NCI-H1105 (cell line): ENCODE data around the gene RBM19.
"Not testable (repeated sequence)": the region's sequence is repeated elsewhere in the genome, so short reads cannot be mapped to it uniquely, and the experiment has no call there.

ENCODE experiments used
- DNase-seq: peaks from one replicate; lab custom pipeline; 2025; lab: John Stamatoyannopoulos, UW

The RBM19 gene, protein sequence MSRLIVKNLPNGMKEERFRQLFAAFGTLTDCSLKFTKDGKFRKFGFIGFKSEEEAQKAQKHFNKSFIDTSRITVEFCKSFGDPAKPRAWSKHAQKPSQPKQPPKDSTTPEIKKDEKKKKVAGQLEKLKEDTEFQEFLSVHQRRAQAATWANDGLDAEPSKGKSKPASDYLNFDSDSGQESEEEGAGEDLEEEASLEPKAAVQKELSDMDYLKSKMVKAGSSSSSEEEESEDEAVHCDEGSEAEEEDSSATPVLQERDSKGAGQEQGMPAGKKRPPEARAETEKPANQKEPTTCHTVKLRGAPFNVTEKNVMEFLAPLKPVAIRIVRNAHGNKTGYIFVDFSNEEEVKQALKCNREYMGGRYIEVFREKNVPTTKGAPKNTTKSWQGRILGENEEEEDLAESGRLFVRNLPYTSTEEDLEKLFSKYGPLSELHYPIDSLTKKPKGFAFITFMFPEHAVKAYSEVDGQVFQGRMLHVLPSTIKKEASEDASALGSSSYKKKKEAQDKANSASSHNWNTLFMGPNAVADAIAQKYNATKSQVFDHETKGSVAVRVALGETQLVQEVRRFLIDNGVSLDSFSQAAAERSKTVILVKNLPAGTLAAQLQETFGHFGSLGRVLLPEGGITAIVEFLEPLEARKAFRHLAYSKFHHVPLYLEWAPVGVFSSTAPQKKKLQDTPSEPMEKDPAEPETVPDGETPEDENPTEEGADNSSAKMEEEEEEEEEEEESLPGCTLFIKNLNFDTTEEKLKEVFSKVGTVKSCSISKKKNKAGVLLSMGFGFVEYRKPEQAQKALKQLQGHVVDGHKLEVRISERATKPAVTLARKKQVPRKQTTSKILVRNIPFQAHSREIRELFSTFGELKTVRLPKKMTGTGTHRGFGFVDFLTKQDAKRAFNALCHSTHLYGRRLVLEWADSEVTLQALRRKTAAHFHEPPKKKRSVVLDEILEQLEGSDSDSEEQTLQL

DNA sequence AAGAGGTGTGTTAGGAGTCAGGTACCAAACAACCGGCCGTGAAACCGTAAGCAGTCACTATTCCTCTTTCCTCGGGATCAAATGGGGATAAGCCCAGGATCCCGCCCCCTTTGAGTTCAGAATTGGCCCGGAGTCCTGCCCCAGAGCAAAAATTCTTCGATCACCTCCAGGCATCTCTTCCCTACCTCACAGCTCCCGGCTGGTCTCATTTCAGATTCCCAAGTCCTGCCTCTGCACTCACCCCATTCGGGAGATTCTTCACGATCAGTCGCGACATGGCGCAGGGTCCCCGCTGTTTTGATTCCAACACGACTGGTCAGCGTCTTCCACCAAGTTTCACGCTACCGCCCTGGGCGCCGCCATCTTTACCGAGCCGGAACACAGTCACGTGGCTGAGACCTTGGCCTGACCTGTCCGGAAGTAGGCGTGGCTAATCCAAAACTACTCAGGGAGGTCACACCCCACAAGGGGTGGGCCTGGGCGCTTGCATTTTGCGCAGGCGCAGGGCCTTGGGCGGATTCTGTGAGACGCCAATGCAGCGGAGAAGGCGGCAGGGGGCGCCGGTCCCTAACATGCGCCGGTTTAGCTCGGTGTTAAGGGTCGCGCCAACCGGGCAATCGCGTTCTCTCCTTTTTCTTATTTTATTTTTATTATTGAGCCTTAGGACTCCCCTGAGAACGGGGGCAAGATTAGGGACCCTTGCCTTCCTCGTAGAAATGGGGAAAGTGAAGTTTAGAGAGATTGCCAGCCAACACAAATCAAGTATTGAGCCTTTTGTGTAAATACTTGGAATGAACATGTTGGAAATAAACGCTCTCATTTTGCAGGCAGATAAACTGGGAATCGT lies at the start of gene RBM19:
TSS of gene RBM19 (minus strand) at position 375 of the 847 bp plus-strand sequence. CDS start at position 277, 98 bp downstream.
- DNase-seq = peak; percentile 99

DNA sequence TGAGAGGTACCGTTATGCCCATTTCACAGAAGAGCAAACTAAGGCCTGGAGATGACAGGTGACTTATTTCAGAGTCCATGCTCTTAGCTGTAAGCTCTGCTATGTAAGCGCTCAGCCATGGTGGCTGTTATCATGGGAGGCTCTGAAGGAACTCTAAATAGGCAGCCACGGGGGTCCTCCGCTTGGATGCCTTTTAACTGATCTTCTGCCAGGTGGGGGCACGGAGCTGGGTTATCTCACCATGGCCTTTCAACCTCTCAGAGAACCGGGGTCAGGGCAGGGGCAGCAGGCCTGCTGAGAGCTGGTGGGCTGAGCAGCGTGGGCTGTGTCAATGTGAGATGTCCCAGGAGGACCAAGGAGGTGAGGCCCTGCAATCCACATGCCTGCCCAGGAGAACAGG lies 49.7 kb upstream of the RBM19 start:
- no peak for DNase-seq

DNA sequence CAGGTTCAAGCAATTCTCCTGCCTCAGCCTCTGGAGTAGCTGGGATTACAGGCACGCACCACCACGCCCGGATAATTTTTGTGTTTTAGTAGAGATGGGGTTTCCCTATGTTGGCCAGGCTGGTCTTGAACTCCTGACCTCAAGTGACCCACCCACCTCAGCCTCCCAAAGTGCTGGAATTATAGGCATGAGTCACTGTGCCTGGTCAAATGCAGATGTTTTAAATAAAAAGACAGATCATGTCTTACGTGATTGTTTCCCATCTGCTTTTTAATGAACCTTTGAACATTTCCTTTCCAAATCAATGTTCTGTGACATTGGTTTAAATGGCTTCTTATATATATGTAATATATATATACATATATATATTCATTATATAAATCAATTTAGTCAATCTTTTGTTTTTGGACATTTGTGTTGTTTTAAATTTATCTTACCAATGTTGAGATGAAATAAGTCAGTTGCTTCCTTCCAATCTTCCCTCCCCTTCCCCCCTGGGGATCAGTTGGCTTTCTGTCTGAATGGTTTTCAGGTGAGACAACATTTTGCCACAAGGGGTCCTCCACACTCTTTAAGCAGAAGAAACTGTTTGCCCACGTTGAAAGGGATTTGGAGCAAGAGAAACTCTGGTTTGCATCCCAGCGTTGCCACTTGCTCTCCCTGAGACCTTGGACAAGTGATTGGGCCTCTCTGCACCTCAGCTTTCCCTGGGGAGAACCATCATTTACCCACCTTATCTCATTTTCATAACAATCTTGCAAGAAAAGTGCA lies 47.6 kb upstream of the RBM19 start:
- DNase-seq = peak; percentile 60

DNA sequence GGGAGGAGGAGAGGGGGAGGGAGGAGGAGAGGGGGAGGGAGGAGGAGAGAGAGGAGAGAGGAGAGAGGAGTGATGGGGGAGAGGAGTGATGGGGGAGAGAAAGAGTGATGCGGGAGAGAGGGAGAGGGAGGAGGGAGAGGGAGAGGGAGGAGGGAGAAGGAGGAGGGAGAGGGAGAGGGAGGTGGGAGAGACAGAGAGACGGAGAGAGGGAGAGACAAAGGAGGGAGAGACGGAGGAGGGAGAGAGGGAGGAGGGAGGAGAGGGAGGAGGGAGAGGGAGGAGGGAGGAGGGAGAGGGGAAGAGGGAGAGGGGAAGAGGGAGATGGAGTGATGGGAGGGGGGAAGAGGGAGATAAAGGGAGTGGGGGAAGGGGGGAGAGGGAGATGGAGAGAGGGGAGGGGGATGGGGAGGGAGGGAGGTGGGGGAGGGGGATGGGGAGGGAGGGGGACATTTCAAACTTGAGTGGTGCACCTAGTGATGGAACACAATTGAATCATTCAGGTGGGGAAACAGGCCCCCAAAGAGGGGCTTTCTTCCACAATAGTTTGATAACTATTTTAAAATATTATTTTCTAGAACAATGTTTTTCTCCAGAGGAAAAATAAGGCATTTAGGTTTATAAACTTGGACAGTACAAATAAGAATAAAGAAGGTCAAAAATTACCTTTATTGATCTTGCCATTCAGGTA lies 46.8 kb upstream of the RBM19 start:
- DNase-seq = no peak

DNA sequence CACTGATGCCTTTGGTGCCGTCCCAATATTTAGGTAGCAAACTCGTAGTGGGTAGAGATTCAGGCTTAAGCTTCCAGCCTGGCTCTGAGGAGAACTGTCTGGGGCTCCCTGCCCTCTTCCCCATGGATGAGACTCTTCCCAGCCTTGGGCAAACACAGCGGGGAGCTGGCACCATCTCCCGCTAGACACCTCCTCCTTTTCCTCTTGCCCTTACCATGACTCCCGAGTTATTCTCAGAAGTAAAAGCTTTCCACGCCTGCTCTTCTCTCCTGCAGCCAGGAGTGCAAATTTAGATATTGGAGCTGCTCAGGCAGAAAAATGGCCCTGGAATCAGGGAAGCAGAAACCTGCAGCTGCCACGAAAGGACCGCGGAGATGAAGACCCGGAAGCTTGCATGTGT lies 45.6 kb upstream of the RBM19 start:
- DNase-seq = no peak

DNA sequence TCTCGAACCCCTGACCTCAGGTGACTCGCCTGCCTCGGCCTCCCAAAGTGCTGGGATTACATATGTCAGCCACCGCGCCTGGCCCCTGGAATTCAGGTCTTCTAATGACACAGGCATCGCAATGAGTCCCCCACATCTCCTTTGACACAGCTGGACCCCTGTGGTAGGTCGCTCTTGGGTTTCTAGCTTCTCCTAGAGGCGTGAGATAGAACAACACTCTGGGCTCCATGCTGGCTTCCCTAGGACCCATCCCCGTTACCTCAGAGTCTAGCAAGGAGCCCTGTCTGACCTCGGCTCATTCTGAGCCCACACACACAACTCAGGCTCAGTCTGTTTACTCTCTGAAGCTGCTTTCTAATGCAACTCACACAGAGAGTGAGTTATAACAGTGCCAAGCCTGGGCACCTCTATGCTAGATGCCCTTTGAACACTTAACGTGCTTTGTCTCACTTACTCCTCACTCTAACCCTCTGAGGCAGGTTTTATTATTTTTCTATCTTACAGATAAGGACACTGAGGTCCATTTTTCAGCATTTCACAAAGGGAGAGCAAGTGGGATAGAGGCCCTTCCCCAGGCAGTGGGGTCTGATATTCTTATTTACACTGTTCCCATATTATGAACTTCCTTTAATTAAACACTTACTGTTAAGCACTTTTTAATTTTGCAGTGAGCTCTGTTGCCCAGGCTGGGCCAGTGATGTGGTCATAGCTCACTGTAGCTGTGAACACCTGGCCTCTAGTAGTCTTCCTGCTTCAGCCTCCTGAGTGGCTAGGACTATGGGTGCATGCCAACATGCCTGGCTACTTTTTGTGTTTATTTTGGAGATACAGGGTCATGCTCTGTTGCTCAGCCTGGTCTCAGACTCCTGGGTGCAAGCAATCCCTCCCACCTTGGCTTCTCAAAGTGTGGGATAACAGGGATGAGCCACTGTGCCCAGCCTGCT lies 40.6 kb upstream of the RBM19 start:
- DNase-seq = no peak

DNA sequence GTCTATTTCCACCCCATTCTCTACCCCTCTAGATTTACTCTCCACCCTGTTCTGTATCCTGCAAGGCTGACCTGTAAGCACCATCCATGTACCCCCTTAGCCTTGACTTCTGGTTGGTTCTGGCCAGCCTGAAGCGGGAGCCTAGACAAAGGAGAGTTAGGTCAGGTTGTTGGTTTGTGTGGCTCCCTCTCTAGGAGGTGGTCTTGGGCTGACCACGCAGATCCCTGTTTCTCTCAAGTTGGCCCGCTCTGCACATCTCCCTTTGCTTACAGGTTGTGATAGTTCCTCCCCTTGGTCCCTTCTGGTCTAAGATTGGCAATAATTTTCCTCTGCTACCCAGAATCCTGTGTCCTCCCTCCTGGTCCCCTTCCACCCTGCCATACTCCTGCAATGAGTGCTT lies 38.3 kb upstream of the RBM19 start:
- DNase-seq = no peak

DNA sequence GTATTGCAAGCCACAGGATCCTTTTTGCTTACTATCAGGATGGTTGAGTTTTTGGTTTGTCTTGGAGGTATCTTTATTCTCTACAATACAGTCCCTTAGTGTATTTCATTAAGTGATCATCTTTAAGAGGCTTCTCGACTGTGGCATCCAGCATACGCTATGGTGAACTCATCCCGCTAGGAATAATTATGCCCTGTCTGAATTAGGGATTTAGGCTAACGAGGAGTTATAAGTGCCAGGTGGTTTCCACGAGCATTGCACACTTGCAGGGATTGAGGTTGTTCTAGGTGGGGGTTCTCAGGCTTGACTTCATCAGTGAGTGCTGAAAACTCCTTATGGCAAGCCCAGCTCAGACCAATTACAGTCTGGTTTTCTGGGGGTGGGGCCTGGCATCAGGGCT lies 37.2 kb upstream of the RBM19 start:
- peak; percentile 17 for DNase-seq

DNA sequence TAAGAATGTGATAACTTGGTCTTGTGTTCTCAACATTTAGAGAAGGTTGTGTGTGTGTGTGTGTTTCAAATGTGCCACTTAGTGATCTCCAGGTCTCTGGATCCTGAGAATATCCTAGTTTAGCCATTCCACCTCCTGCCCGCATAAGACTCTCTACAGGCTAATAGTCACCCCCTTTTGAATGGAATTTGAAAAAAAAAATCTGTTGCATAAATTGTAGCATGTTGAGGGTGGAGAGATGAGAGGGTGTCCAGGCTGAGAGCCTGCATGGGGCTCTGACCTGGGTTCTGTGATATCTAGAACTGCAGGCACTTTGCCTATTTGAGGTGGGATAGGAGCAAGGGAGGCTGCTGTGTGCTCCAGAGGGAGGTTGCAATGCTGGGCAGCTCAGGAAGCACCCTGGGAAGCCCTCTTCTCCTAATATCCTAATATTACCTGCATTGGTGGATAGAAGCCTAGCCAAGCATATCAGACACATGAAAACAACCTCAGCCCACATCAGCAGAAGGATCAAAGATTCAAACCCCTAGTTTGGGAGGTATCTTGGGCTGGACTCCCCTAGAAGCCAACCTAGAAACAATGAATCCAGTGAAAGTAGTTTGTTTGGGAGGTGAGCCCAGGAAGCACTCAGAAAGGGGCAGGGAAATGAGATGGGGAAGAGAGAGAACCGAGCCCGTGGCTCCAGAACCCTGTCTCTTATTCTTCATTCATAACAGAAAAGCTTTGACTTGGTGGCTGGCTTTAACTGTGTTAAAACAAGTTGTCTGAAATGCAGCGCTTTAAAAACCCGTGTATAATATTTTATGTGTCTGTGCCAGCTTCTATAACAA lies 35.6 kb upstream of the RBM19 start:
- DNase-seq = no peak

DNA sequence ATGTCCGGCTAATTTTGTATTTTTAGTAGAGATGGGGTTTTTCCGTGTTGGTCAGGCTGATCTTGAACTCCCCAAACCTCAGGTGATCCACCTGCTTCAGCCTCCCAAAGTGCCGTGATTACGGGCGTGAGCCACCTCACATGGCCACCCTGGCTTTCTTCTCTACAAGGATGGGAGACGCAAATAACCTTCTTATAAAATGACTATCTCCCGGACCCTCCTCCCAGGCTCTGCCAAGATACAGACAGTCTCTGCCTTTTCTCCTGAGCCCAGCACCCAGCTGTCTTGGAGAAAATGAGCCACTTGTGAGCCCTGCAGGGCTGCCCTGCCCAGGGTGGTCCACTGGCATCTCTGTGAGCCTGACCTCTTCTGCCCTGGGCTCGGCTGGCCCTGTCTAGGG lies 34.7 kb upstream of the RBM19 start:
- DNase-seq = no peak

DNA sequence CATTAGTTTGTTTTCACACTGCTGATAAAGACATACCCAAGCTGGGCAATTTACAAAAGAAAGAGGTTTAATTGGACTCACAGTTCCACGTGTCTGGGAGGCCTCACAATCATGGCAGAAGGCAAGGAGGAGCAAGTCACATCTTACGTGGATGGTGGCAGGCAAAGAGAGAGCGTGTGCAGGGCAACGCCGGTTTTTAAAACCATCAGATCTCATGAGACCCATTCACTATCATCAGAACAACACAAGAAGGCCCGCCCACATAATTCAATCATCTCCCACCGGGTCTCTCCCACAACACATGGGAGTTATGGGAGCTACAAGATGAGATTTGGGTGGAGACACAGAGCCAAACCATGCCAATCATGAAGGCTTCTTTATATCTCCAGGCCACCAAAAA lies 34.1 kb upstream of the RBM19 start:
- DNase-seq = not testable (repeated sequence)

DNA sequence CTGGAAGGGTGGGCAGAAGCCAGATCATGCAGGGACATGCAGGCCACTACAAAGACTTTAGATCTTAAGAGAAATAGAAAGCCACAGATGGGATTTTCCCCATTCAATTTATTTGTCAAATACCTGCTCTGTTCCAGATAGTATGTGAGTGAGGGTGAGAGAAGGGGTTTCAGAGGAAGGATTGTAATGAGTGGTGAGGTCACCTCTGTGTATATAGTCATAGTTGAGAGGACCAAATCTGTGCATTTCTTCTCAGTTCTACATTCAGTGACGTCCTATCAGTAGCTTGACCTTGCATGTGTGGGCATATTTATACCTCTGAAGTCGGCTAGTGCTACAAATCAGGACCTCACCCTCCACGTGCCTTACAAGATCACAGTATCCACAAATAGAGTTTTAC lies 31.2 kb upstream of the RBM19 start:
- DNase-seq = no peak

DNA sequence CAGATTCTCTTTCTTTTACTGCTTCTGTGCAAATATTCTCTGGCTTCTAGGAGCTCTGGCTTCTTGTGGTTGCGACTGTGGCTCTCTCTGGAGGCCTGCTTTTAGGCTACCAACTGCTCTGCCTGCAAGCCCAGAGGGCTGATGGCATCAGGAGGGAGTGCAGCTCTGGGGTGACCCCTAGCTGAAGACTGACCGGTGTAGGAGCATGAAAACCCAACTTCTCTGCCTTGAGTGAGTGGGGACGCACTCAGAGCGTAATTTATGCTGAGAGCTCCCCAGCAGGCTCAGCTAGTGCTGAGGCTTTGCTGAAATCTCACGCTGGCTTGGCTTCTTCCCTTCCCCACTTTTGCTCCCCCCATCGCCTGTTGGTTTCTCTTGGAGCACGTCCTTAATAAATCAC lies 29.9 kb upstream of the RBM19 start:
- DNase-seq = no peak

DNA sequence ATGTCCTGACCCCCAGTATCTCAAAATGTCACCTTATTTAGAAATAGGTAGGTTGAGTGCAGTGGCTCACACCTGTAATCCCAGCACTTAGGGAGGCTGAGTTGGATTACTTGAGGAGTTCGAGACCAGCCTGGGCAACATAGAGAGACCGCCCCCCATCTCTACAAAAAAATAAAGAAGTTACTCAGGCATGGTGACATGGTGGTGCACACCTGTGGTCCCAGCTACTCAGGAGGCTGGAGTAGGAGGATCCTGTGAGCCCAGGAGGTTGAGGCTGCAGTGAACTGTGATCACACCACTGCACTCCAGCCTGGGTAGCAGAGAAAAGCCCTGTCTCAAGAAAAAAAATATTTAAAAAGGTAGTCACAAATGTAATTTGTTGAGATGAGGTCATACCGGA lies 27.9 kb upstream of the RBM19 start:
- DNase-seq = no peak

DNA sequence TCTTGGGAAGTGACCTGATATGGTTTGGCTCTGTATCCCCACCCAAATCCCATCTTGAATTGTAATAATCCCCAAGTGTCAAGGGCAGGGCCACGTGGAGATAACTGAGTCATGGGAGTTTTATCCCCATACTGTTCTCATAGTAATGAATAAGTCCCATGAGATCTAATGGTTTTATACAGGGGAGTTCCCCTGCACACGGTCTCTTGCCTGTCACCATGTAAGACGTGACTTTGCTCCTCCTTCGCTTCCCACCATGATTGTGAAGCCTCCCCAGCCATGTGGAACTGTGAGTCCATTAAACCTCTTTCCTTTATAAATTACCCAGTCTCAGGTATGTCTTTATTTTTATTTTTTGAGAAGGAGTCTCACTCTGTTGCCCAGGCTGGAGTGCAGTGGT lies 26.6 kb upstream of the RBM19 start:
- not testable (repeated sequence) for DNase-seq

DNA sequence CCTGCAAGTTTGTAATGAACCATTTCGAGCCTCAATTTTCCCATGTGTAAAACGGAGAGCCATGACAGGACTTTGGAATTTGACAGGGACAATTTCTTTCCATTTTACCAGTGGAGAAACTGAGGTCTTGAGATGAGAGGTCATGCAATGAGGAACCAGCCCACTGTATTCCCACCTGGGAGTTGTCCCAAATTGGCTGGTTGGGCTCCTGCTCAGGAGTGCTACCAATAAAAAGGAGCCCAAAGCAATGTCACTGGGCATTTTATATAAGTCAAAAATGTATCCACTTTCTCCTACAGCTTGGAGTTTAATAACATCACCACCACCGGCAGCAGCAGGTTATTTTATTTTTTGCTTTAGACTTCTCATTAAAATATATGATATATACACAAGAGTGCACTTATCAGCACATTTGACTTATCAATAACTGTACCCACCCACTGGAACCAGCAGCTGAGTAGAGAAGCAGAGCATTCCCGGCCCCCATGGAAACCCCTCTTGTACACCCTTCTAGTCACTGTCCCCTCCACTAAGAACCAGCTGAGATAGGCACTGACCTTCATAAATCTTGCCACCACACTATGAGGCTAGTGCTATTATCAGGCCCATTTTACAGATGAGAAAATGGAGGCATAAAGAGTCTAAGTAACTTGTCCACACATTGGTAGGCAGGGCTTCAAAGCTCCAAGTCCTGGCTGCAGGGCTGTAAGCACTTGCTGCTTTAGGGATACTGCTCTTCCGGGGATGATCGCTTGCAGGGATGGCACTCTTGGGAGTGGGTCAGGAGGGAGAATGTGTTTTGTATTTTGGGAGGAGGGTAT lies 25.3 kb upstream of the RBM19 start:
- DNase-seq = no peak
